Pulmonary artery endothelial cell (primary cell): ENCODE data around the gene KCND3. TPM values are rescaled to one million over a fixed set of nuclear protein-coding genes. Genes with fewer than 3 reads are reported as not detected.
"Not testable (repeated sequence)": the region's sequence is repeated elsewhere in the genome, so short reads cannot be mapped to it uniquely, and the experiment has no call there.

Experiments
- DNase-seq: peaks from one replicate; pipeline ENCODE4 v3.0.0-alpha.2; 2011; ENCODE audit warnings: low read depth, low spot score
- total RNA-seq: library from RNA; depleted of rRNA; stranded (reverse); fragments of >200 nt; gene quantifications from 2 replicates; pipeline ENCODE4 v1.2.3, GENCODE V29; 2014

The KCND3 gene
- total RNA-seq, 1 donor from 2014 or later: under 0.01 TPM

DNA sequence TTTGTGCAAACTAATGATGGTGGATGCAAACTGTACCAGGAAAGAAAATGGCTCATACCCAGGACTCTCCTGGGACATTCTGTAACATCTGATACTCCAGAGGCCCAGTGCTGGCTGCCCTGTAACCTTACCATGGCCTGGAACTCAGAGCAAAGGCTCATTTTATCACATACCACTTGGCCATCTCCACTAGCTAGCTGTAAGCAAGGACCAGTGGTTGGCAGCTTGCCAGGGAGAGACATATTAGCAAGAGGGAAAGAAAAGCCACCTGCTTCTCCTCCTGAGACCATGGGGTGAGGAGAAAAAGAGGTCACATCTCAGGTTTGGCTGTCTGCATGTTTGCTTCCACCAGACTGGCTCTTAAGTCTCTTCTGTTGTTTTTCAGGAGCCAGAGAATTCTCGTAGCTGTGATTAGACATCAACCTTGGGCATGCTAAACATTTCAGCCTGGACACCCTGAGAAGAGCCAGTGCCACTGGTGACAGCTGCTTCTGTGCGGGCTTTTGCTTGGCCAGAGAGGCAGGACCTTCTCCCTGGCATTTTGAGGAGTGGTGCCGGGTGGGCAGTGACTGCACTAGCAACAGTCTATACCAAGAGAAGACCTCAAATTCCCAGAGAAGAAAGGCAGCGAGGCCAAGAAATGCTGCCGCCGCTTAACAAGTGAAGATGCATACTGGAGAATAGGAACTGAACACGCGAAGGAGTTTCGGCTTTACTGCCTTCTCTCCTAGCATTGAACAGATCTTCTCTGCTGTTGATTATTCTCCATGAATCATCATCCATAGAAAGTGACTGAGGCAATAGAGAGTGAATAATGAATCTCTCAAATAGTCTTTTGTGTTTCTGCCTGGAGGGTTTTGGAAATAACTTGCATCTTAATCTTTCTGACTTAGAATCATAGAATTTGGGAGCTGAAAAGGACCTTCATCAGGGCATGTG lies 243.5 kb downstream of the KCND3 start:
- no peak for DNase-seq

DNA sequence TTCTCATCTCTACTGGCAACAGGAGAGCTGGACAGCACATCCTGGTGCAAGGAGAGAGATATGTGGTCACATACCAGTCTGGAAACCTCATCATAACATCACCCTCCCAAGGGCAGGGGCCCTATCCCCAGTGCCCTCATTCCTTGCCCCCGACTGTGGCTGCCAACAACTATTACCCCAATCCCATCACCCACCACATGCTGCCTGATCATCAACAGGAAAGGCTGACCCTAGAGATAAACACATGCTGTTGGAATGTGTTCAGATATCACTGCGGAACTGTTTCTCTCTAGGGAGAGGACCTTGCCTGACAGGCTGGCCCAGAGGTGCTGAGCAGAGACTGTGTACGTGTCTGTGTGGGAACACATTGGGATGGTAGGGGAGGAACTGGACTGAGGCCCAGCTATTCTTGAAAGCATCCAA lies 245.8 kb downstream of the KCND3 start:
- DNase-seq: no peak

DNA sequence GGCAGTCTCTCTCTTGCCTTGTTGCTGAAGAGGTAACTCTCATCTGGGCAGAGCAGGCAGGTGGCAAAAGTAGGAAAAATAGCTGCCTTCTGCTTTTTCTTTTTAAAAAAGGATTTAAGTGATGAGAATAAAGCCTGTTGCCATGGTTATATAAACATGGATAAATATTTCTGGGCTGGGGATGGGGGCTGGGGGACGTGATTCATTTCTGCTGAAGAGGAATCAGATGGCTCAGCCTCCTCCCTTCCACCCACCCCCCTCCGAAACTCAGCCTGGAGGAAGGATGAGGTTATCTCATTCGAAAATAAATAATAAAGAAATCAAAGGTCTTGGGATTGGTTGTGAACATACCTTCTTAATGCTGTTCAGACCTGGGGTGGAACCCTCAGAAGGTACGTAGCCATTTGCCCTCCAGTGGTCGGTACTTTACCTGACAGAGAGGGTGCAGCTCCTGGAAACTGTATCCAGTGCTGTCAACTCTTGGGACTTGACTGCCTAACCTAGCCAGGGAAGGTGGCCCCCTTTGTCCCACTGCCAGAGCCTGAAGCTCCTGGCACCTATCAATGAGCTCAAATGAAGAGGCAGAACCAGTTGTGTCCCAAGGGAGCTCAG lies 246.4 kb downstream of the KCND3 start:
- DNase-seq: no peak

DNA sequence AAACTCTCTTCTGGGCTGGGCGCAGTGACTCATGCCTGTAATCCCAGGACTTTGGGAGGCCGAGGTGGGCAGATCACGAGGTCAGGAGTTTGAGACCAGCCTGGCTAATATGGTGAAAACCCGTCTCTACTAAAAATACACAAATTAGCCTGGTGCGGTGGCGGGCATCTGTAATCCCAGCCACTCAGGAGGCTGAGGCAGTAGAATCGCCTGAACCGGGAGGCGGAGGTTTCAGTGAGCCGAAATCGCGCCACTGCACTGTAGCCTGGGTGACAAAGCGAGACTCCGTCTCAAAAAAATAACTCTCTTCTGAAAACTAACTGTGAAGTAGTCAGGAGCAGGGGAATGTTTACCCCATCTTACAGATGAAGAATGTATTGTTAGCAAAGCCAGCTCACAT lies 247.2 kb downstream of the KCND3 start:
- not testable (repeated sequence) for DNase-seq

DNA sequence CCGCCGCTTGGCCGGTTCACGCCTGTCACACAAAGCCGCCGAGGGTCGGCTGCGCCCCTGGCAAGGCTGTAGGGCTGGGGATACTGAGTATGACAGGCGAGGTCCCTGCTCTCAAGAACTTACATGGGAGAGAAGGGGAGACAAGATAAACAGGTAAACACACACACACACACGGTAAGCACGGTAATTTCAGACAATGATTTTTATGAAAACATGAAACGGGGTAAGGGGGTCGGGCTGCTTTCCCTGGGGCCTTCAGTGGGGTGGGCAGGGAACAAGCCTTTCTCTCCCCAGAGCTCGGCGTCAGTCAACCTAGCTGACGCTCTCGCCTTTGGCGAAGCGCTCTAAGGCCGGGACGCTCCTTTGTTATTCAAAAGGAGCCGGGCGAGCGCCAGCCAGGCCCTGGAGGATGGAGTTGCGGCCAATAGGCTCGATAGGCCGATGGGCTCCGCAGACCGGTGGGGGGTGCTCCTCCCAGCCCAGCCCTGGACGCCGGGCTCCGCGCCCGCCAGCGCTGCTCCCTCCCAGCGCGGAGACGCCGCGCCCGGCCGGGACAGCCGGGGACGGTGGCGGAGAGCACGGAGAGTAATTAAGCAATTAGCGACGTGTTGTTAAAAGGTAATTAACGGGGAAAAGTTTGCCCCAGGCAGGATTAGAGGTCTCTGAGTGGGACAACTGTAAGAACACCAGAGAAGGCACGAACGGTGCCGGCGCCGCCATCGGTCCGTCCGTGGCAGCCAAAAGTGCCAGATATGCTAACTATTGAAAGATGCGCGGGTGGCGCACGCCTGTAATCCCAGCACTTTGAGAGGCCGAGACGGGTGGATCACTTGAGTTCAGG lies 249.3 kb downstream of the KCND3 start:
- peak; percentile 40 for DNase-seq

DNA sequence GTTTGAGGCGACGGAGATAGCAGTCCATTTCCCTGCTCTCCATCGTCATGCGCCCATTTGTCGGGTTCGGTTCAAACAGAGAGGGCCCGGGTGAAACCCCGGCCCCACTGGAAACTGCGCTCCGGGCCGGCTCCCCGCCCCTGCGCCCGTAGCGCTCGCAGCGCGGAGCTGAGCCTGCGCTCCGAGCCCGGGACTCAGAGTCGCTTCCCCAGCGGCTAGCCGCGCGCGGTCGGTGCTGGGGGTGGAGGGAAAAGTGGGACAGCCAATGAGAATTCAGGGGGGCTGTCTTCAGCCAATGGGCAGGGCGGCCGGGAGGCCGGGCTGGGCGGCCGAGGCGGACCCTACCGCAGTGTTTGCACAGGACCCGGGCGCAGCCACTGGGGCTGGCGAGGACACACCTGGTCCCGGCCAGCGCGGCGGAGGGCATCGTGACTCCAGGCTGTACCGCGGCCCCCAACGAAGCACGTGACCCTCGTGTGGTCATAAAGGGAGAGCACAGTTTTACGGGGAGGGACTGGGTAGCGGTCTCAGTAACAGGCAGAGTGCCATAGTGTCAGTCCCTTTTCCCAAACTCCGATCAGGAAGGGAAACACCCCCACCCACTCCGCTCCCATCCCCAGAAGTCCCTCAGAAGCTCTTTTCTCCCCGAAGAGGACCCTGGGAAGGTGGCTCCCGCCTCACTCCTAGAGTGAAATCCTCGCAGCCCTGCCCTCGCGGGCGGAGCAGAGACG lies 250.1 kb downstream of the KCND3 start, which contains the start of gene INKA2:
Gene INKA2, minus strand, starts transcription at position 202 of the 731 bp plus-strand sequence. Its CDS starts 153 bp downstream, at position 49.
- DNase-seq: peak; percentile 75

DNA sequence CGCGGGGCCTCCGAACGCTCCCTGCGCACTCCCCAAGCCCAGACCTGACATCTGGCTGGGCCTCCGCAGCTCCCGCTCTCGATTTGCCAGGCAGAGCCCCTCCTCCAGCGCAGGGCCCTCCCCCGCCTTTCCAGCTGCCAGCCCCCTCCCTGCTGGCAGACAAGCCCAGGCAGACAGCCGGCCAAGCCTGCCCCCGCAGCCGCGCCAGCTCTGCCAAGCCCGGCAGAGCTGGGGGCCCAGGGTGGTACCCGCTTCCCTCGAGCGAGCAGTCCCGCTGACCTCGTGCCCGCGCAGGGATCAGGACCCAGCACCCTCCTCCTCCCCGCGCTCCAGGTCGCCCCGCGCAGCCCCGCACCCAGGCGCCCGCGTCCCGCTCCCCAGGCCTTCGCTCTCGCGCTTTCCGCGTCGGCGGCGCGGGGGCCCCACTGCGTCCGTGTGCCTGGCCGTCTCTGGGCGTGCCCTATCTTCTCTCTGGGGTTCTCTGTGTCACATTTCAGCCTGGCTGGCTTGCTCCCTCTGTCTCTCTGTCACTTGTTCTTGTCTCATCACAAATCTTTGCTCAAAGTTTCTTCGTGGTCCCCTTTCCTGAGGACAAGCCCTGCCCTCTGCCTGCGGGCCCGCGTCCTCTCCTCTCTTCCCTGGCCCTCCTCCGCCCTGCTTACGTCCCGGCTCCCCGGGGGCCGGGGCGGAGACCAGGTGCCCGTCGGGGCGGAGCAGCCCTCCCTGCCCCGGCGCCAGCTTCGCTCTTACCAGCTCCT lies 250.9 kb downstream of the KCND3 start:
- DNase-seq: no peak

DNA sequence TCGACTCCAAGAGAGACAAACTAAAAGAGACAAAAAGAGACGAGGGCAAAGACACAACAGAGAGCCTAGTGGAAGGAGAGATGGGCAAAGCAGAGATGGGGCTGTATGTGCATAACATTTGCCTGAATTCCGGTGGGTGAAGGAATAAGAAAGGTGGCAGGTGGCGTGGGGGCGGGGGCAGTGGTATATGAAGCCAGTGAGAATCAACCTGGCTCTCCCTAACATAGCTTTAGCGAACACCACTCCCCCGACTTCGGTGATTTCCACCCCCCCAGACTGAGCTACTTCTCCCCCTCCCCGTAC lies 251.4 kb downstream of the KCND3 start:
- DNase-seq: no peak

DNA sequence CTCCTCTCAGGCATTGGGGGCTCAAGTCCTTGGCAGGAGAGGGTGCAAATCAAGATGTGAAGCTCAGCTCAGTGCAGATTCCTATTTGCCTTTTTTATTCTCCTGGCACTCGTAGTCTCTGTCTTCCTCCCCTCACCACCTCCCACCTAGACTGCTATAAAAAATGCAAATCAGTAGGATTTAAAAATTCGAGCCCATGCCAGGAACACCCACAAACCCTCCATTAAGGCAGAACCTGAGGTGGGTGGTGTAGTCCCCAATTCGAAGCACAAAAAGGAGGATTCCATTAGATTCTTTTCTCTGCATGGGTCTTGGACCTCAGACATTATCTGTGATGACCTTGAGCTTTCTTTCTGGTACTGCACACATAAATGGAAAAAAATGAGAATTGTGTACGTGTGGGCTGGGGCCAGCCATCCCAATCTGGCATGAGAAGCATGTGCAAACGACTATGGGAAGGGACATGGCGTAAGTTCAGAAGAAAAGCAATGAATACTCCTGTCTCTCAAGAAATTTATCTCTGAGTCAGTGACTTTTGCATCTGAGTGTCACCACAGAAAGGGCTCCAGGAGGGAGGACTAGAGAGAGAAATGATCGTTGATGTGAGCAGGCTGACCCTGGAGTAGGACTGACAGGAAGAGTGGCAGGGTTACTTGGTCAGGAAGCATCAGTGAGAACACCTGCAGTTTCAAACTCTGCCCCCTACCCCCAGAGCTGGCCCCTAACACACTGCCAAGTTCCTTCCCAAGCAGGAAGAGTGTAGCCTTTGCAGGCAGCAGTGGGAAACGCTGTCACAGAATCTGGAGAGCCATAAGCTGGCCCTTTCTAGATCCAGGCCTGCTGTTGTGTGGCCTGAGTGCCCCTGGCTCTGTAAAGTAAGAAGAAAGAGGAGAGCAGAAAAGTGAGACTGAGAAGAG lies 252.0 kb downstream of the KCND3 start:
- no peak for DNase-seq

DNA sequence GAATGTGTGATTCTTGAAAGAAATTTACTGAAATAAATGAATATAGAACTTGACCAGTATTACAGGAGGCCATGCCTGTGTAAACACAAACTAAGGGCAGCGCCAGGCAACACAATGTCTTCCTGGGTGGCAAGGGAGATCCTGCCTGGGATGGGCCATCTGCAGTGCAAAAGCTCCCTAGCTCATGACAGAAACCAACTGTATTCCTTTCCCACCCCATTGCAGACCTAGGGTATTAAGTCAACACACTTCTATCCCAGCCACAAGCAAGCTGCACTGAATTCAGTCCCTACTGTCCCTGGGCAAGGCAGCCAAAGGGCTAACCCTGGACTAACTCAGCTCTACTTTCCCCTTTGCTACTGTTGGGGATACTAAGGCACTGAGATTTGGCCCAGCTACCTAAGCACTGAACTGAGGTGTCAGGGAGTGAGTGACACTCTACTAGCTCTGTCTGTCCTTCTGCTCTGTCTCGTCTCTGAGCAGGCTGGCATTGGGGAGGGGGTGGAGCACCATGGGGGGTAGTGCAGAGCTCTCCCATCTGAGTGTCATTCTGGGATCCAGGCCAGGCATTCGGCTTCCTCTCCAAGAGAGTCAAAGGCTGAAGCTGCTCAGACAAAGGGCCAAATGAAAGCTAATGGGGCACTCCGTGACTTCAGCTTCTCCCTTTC lies 252.8 kb downstream of the KCND3 start:
- DNase-seq: no peak

DNA sequence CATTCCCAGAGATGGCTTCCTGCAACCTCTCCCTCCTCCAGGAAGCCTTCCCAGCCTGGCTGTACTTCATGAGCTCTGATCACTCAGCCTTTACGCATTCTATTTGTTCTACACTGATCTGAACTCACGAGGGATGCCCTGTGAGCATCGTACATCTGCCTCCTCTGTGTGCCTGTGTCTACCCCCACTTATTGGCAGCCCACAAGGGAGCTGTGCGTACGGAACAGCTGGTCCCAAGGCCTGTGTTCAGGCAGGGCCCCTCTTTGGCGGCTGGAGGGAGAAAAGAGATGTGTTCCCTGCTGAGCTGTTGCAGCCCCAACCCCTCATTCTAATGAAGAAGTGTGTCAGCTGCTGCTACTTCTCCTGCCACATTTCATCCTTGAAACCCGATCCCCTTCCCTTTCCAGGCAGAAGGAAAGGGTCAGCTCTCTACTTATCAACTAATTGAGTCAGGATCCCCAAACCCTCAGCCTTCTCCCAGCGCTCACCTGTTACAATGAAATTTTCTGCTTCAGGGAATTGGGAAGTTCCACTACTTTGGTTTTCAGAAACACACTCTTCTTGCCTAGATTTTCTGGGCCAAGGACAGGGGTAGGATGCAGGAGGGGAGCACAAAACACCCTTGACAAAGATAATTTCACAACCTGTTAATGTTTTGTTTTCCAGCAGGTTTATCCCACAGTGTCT lies 253.5 kb downstream of the KCND3 start:
- DNase-seq: no peak

DNA sequence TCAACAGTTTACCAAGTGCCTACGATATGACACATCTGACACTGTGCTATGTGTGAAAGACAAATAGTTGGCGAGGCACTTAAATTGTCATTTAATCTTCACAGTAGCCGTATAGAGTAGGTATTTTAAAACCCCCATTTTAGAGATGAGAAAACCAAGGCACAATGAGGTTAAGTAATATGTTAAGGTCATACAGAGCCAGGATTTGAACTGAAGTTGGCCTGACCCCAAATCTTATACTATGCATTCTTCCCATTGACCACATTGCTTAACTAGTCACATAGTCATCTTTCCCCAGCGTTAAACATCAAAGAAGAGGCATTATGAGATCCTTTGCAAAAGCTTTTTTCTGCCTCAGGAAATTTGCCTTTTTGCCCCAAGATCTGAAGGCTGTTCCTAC lies 254.1 kb downstream of the KCND3 start:
- DNase-seq: no peak

DNA sequence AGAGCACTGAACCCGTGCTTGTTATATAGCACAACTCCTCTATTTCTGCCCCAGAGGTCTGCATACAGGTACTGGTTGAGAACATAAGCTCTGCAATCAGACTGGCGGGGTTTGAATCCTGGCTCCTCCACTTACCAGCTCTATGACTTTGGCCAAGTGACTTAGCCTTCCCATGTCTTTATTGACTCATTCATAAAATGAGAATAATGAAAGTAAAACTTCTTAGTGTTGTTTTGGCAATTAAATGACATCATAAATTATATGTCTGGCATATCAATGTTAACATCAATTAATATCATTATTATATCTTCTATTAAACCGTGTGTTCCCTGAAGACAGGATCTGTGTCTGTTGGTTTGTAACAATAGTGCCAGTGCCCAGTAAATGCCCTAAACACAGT lies 254.6 kb downstream of the KCND3 start:
- DNase-seq: no peak

DNA sequence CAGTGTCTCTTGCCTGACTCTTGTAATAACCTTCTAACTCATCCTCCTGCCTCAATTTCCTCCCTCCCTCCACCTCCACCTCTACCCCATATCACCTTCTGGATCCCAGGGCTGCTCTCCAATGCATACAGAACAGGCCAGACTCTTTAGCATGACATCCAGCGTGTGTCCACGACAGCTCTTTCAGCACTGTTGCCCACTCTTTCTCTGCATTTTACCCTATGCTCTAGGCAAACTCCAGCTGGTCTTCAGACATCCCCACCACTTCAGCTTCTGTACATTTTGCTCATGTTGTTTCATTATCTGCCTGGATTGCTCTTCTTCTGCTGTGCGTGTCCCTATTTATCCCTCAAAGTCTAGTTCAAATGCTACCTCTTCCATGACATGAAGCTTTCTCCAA lies 255.0 kb downstream of the KCND3 start:
- DNase-seq: no peak

DNA sequence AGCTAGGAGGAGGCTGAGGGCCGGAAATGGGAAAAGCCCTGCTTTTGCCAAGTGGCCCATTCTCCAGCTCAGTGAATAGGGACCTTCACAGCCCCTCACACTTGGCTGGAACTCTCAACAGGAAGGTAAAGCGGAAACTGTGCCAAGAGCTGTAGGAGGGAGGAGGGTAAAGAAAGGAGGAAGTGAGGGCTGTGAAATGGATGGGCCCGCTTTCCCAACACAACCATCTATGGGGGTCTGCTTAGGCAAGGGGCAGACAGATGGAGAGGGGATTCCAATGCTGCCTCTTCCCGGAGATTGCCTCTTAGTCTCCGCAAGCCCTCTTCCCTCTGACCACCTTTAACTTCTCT lies 255.5 kb downstream of the KCND3 start:
- no peak for DNase-seq

DNA sequence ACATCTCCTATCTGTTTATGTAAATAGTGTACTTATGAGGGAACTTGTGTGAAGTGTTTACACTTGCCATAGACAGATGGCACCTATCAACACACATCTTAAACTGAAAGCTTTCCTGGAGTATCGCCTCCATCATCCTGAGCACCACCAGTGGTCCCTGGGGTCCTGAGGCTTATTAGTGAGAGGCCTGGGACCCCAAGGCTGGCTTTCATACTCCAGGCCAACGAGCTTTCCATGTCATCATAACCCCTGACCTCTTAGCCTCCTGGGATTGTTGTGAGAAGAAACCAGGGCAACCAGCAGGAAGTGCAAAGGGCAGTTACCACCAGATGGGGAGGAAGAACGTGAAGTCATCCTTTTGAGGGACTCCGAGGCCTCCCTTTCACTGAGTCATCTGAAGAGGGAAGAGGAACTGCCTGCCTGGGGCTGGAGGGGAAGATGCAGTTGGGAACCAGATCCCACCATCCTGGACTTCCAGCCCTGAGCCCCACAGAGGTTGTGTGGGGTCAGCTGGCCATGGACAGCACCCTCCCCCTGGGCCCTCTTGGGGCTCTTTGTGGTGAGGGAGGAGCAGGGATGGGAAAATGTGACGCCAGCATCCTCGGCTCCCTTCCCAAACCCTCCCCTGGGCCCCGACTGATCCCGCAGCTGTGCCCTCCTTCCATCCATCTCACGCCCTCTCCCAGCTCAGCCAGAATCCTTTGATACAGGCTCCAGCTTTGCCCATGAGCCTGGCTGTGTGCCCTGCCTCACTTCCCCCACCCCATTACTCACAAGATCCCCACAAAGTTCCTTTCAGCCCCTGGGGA lies 256.1 kb downstream of the KCND3 start:
- DNase-seq: peak; percentile 87

DNA sequence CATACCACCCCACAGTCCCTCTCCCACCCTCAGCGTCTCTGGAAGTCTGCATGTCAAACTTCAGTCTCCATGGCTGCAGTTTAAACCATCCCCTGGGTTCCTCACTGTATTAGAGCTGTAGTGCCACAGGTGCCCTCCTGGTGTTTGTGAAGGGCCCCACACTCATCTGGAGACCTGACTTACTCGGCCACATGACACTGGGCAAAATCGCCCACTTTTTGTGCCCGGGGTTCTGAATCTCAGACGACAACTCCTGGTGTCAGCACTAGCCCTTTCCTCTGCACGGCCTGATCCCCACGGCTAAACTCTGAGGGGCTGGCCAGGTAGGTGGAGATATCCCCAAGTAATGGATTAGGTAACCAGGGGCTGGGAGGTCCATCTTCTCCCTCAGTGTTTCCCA lies 256.8 kb downstream of the KCND3 start:
- DNase-seq: no peak

DNA sequence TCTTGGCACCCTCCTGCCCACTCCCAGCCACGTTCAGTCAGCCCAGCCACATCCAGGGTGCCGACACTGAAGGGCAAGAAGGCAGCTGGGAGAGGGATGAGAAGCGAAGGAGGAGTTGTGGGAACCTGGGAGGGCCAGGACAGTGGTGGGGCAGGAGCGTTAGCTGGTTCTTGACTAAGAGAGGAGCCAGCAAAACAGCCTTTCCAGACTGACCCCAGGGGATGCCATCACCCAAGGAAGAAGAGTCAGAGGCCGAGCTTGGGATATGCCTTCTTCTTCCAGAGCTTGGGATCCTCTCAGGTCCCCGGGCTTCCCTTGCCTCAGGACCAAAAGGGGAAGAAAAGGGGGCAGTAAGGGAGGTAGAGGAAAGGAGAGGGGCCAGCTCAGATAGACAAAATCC lies 257.5 kb downstream of the KCND3 start:
- no peak for DNase-seq
